LNCaP clone FGC (cell line): ENCODE data around the gene RNF144A.

Source experiments
- DNase-seq: peaks from one replicate; pipeline ENCODE4 v3.0.0-alpha.2; 2011; ENCODE audit warnings: low read depth
- H3K4me3 ChIP-seq: 2 replicates; pipeline ENCODE4 v1.5.1; 2011; ENCODE audit warnings: mild to moderate bottlenecking, low read depth, low read length, control low read depth
- TF ChIP-seq, protein P1 (sequence below): IDR thresholded peaks from 2 replicates; pipeline ENCODE4 v1.5.1; 2012; ENCODE audit warnings: mild to moderate bottlenecking; ENCODE audit not compliant: control insufficient read depth, insufficient read depth; ENCODE audit errors: extremely low read depth

Gene RNF144A, protein sequence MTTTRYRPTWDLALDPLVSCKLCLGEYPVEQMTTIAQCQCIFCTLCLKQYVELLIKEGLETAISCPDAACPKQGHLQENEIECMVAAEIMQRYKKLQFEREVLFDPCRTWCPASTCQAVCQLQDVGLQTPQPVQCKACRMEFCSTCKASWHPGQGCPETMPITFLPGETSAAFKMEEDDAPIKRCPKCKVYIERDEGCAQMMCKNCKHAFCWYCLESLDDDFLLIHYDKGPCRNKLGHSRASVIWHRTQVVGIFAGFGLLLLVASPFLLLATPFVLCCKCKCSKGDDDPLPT

GRCh38 chr2:6917071-6917760 is at the start of gene RNF144A:
TSS of gene RNF144A (plus strand) at chr2:6917412. CDS start at chr2:6996927, 79,515 bp downstream.
- TF ChIP-seq, protein P1, sequence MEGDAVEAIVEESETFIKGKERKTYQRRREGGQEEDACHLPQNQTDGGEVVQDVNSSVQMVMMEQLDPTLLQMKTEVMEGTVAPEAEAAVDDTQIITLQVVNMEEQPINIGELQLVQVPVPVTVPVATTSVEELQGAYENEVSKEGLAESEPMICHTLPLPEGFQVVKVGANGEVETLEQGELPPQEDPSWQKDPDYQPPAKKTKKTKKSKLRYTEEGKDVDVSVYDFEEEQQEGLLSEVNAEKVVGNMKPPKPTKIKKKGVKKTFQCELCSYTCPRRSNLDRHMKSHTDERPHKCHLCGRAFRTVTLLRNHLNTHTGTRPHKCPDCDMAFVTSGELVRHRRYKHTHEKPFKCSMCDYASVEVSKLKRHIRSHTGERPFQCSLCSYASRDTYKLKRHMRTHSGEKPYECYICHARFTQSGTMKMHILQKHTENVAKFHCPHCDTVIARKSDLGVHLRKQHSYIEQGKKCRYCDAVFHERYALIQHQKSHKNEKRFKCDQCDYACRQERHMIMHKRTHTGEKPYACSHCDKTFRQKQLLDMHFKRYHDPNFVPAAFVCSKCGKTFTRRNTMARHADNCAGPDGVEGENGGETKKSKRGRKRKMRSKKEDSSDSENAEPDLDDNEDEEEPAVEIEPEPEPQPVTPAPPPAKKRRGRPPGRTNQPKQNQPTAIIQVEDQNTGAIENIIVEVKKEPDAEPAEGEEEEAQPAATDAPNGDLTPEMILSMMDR = peak; percentile 58
- peak within 1 kb of the TSS; percentile 52 for H3K4me3 ChIP-seq
- no peak for DNase-seq

- DNase-seq = no peak
- no peak overlapping the region for H3K4me3 ChIP-seq
- TF ChIP-seq, protein P1 = no peak
Measured at GRCh38 chr2:6872394-6872793, 44.8 kb upstream of the RNF144A start.

- TF ChIP-seq, protein P1 = no peak
- no peak overlapping the region for H3K4me3 ChIP-seq
- no peak for DNase-seq
Measured at GRCh38 chr2:6874032-6874431, 43.2 kb upstream of the RNF144A start.

GRCh38 chr2:6876309-6876708 is 40.9 kb upstream of the RNF144A start:
- TF ChIP-seq, protein P1 = no peak
- no peak for DNase-seq
- H3K4me3 ChIP-seq = no peak overlapping the region

DNA sequence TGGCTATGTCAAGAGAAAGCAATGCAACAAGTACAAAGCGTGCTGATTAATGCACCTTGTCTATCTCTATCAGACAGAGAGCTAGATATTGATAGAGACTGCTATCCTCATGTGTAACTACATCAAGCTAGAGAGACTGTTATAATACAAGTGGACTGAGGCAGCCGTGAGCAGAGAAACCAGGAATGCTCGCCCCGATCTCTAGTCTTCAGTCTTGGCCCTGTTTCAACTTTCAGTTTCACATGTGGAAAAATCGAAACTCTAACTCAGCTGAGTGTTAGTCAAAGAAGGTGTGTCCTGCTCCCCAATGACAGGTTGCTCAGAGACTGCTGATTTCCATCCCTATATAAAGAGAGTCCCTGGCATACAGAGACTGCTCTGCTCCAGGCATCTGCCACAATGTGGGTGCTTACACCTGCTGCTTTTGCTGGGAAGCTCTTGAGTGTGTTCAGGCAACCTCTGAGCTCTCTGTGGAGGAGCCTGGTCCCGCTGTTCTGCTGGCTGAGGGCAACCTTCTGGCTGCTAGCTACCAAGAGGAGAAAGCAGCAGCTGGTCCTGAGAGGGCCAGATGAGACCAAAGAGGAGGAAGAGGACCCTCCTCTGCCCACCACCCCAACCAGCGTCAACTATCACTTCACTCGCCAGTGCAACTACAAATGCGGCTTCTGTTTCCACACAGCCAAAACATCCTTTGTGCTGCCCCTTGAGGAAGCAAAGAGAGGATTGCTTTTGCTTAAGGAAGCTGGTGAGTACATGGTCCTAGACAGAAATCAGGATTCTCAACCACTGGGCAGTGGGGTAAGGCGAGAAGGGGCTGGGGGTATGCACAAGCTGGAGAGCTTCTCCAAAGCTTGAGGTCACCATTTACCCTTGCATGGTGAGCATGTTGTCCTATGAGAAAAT is 39.6 kb upstream of the RNF144A start, which contains the start of gene RSAD2:
TSS of gene RSAD2 (plus strand) at position 376 of the 903 bp plus-strand sequence. CDS start at position 400, 24 bp downstream.
- no peak for DNase-seq
- H3K4me3 ChIP-seq = peak within 1 kb of the TSS; percentile 47
- TF ChIP-seq, protein P1 = no peak

DNA sequence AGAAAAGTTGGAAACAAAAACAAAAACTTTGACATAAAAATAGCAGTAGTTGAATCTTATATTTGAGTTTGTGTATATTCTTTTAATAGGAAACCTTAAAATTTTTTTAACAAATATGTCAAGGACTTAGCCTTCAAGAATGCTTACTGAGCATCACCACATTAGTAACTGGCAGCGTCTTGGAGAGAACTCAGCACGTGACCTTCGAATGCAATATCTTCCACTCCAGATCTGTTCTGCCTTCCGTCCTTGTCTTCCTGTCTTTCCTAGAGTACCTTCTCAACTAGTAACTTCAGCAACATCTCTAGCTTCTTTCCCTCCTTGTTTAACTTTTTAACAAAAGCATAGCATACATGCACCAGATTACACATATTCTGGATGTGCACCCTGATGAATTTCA is 38.7 kb upstream of the RNF144A start:
- H3K4me3 ChIP-seq = no peak overlapping the region
- TF ChIP-seq, protein P1 = no peak
- no peak for DNase-seq
